Astrocyte (in vitro differentiated cells and primary cell): ENCODE data around the gene PRKD2. TPM values are rescaled to one million over a fixed set of nuclear protein-coding genes. Genes with fewer than 3 reads are reported as not detected.

Source experiments
- DNase-seq: peaks from one replicate; pipeline ENCODE4 v3.0.0-alpha.2; 2010; ENCODE audit warnings: low read depth
- FAIRE-seq: peaks from 2 replicates; lab custom pipeline; 2011; peaks lifted over from hg19 to GRCh38; lab: Jason Lieb, UNC
- H2AFZ ChIP-seq: 2 replicates; pipeline ENCODE4 v1.6.0; 2012; ENCODE audit warnings: low read depth, low read length, inconsistent platforms
- H3K27ac ChIP-seq: 2 replicates; pipeline ENCODE4 v1.5.1; 2011; ENCODE audit warnings: low read depth, low read length, inconsistent platforms
- H3K27me3 ChIP-seq: 2 replicates; pipeline ENCODE4 v1.6.0; 2011; ENCODE audit warnings: low read length, inconsistent platforms; ENCODE audit not compliant: insufficient read depth
- H3K36me3 ChIP-seq: 2 replicates; pipeline ENCODE4 v1.5.1; 2011; ENCODE audit warnings: low read length, inconsistent platforms; ENCODE audit not compliant: insufficient read depth
- H3K4me1 ChIP-seq: 2 replicates; pipeline ENCODE4 v1.5.1; 2011; ENCODE audit warnings: low read length, inconsistent platforms; ENCODE audit not compliant: insufficient read depth
- H3K4me2 ChIP-seq: 2 replicates; pipeline ENCODE4 v1.6.0; 2012; ENCODE audit warnings: low read length, inconsistent platforms
- H3K4me3 ChIP-seq: 2 replicates; pipeline ENCODE4 v1.5.1; 2011; ENCODE audit warnings: low read depth, mild to moderate bottlenecking, low read length, inconsistent platforms; ENCODE audit not compliant: insufficient read depth
- H3K79me2 ChIP-seq: 2 replicates; pipeline ENCODE4 v1.6.0; 2012; ENCODE audit warnings: mild to moderate bottlenecking, low read length, inconsistent platforms; ENCODE audit not compliant: insufficient read depth
- H3K9ac ChIP-seq: 2 replicates; pipeline ENCODE4 v1.6.0; 2012; ENCODE audit warnings: mild to moderate bottlenecking, low read length, inconsistent platforms
- H3K9me3 ChIP-seq: 2 replicates; pipeline ENCODE4 v1.5.1; 2012; ENCODE audit warnings: low read depth, mild to moderate bottlenecking, low read length, inconsistent platforms; ENCODE audit not compliant: insufficient read depth
- H4K20me1 ChIP-seq: 2 replicates; pipeline ENCODE4 v1.6.0; 2012; ENCODE audit warnings: low read length, inconsistent platforms; ENCODE audit not compliant: insufficient read depth
- H3K27ac Mint-ChIP-seq: one replicate; pipeline ENCODE4 v1.8.0; 2021; ENCODE audit warnings: mild to moderate bottlenecking, mixed read lengths; ENCODE audit not compliant: unreplicated experiment
- H3K27me3 Mint-ChIP-seq: one replicate; pipeline ENCODE4 v1.8.0; 2021; ENCODE audit warnings: low read depth, mixed read lengths; ENCODE audit not compliant: unreplicated experiment
- H3K36me3 Mint-ChIP-seq: one replicate; pipeline ENCODE4 v1.8.0; 2021; ENCODE audit warnings: low read depth, mixed read lengths; ENCODE audit not compliant: unreplicated experiment
- H3K4me1 Mint-ChIP-seq: one replicate; pipeline ENCODE4 v1.8.0; 2021; ENCODE audit warnings: low read depth, mixed read lengths; ENCODE audit not compliant: unreplicated experiment
- H3K4me3 Mint-ChIP-seq: one replicate; pipeline ENCODE4 v1.8.0; 2021; ENCODE audit warnings: mild to moderate bottlenecking, moderate library complexity, mixed read lengths; ENCODE audit not compliant: unreplicated experiment
- H3K9me3 Mint-ChIP-seq: one replicate; pipeline ENCODE4 v1.8.0; 2021; ENCODE audit warnings: mild to moderate bottlenecking, mixed read lengths; ENCODE audit not compliant: unreplicated experiment
- CTCF ChIP-seq: IDR thresholded peaks from 2 replicates; pipeline ENCODE4 v1.5.1; 2011; ENCODE audit warnings: low read depth, mild to moderate bottlenecking, inconsistent platforms, low read length, moderate library complexity; ENCODE audit not compliant: insufficient read depth
- EZH2 ChIP-seq: IDR thresholded peaks from 2 replicates; pipeline ENCODE4 v1.6.1; 2012; ENCODE audit warnings: mild to moderate bottlenecking, low read length, inconsistent platforms; ENCODE audit not compliant: insufficient read depth
- total RNA-seq: library from RNA; stranded (reverse); gene quantifications from 2 replicates; pipeline ENCODE4 v1.2.1, GENCODE V29; 2021

The PRKD2 gene
- total RNA-seq, 1 donor from 2014 or later, result 54.6 TPM

GRCh38 chr19:46756544-46756888 lies 39.6 kb upstream of the PRKD2 start:
- H2AFZ ChIP-seq, result no peak overlapping the region
- no peak for DNase-seq
- Mint-ChIP-seq H3K4me3 (no peak overlapping the region), H3K36me3 (peaks cover 6% of the 10 kb centered on the region), H3K27ac (no peak overlapping the region), H3K27me3 (no peaks in the 10 kb centered on the region), H3K4me1 (no peaks in the 10 kb centered on the region), H3K9me3 (no peaks in the 10 kb centered on the region)
- no peak for TF ChIP-seq EZH2
- TF ChIP-seq CTCF, result no peak
- H4K20me1 ChIP-seq, result peaks cover 14% of the 10 kb centered on the region
- H3K4me2 ChIP-seq, result no peak overlapping the region
- no peak overlapping the region for H3K27ac ChIP-seq
- FAIRE-seq, result no peak
- H3K9me3 ChIP-seq, result no peaks in the 10 kb centered on the region
- no peaks in the 10 kb centered on the region for H3K79me2 ChIP-seq
- no peak overlapping the region for H3K9ac ChIP-seq
- H3K4me1 ChIP-seq, result peaks cover 3% of the 10 kb centered on the region
- no peaks in the 10 kb centered on the region for H3K27me3 ChIP-seq
- no peaks in the 10 kb centered on the region for H3K36me3 ChIP-seq
- H3K4me3 ChIP-seq, result no peak overlapping the region

- no peaks in the 10 kb centered on the region for H3K4me1 Mint-ChIP-seq
- no peak overlapping the region for H3K4me3 ChIP-seq
- no peak overlapping the region for H3K4me2 ChIP-seq
- H4K20me1 ChIP-seq, result peaks cover 14% of the 10 kb centered on the region
- no peak overlapping the region for H3K9ac ChIP-seq
- no peak for FAIRE-seq
- H3K27me3 ChIP-seq, result no peaks in the 10 kb centered on the region
- no peak overlapping the region for H2AFZ ChIP-seq
- no peak overlapping the region for H3K27ac ChIP-seq
- TF ChIP-seq CTCF (no peak), EZH2 (no peak)
- DNase-seq, result no peak
- no peaks in the 10 kb centered on the region for H3K79me2 ChIP-seq
- no peaks in the 10 kb centered on the region for H3K27me3 Mint-ChIP-seq
- H3K4me1 ChIP-seq, result peaks cover 3% of the 10 kb centered on the region
- H3K9me3 ChIP-seq, result no peaks in the 10 kb centered on the region
- H3K4me3 Mint-ChIP-seq, result no peak overlapping the region
- peaks cover 6% of the 10 kb centered on the region for H3K36me3 Mint-ChIP-seq
- no peaks in the 10 kb centered on the region for H3K36me3 ChIP-seq
- H3K27ac Mint-ChIP-seq, result no peak overlapping the region
- no peaks in the 10 kb centered on the region for H3K9me3 Mint-ChIP-seq
Observed at GRCh38 chr19:46755853-46756543, 39.1 kb upstream of the PRKD2 start.

- H3K9me3 ChIP-seq, result no peaks in the 10 kb centered on the region
- no peak overlapping the region for H3K27ac ChIP-seq
- no peak for DNase-seq
- Mint-ChIP-seq H3K27ac (no peak overlapping the region), H3K36me3 (peaks cover 6% of the 10 kb centered on the region), H3K27me3 (no peaks in the 10 kb centered on the region), H3K4me3 (no peak overlapping the region), H3K9me3 (no peaks in the 10 kb centered on the region), H3K4me1 (no peaks in the 10 kb centered on the region)
- no peak overlapping the region for H2AFZ ChIP-seq
- no peaks in the 10 kb centered on the region for H3K36me3 ChIP-seq
- H3K4me1 ChIP-seq, result peaks cover 3% of the 10 kb centered on the region
- H3K4me2 ChIP-seq, result no peak overlapping the region
- no peak for FAIRE-seq
- no peaks in the 10 kb centered on the region for H3K27me3 ChIP-seq
- no peak for TF ChIP-seq CTCF
- TF ChIP-seq EZH2, result no peak
- H3K4me3 ChIP-seq, result no peak overlapping the region
- H3K9ac ChIP-seq, result no peak overlapping the region
- no peaks in the 10 kb centered on the region for H3K79me2 ChIP-seq
- H4K20me1 ChIP-seq, result peaks cover 18% of the 10 kb centered on the region
Observed at GRCh38 chr19:46755077-46755852, 38.4 kb upstream of the PRKD2 start.
